SK-N-SH (cell line): Measurements from ENCODE around the gene IL15. TPM values are rescaled to one million over a fixed set of nuclear protein-coding genes. Genes with fewer than 3 reads are reported as not detected.
"Not testable (repeated sequence)": the region's sequence is repeated elsewhere in the genome, so short reads cannot be mapped to it uniquely, and the experiment has no call there.

Source experiments
- CTCF ChIA-PET: fragments of 300-600, 350-600 bp; formaldehyde crosslinking; extraction: SDS; loops from one replicate; lab custom pipeline; 2021; lab: Yijun Ruan, JAX
- POLR2A ChIA-PET: fragments of 350-600 bp; sonication (Branson Sonifier 250); formaldehyde crosslinking; extraction: SDS; loops from one replicate; lab custom pipeline; 2020; ENCODE audit warnings: antibody characterized with exemption, inconsistent platforms; lab: Yijun Ruan, JAX
- DNase-seq: peaks from one replicate; pipeline ENCODE4 v3.0.0; 2012
- H2AFZ ChIP-seq: fragments of 200-600 bp; sonication (generic); 2 replicates; pipeline ENCODE4 v1.8.1; 2016; ENCODE audit warnings: antibody characterized with exemption, mild to moderate bottlenecking, low read depth
- H3F3A ChIP-seq: fragments of 200-600 bp; sonication (generic); replicated peaks from 2 replicates; pipeline ENCODE3; 2016; ENCODE audit warnings: antibody characterized with exemption, mild to moderate bottlenecking; ENCODE audit not compliant: insufficient read depth
- H3K27ac ChIP-seq, 2 experiments: fragments of 200-500 bp in 1 of 2; fragments of 200-600 bp in 1 of 2; sonication (Bioruptor generic) in 1 of 2; sonication (generic), shearing (Covaris generic) in 1 of 2; 2 replicates each; pipeline versions ENCODE4 v1.5.1 to v1.6.1; 2014 to 2016; ENCODE audit warnings: low read depth in 2 of 2, inconsistent platforms in 1 of 2, low read length in 1 of 2, mild to moderate bottlenecking in 1 of 2, mixed read lengths in 1 of 2
- H3K27me3 ChIP-seq: fragments of 200-600 bp; sonication (generic), shearing (Covaris generic); 2 replicates; pipeline ENCODE4 v1.6.1; 2016; ENCODE audit warnings: mixed run types; ENCODE audit not compliant: insufficient read depth
- H3K36me3 ChIP-seq, 2 experiments: fragments of 200-500 bp in 1 of 2; fragments of 200-600 bp in 1 of 2; sonication (Bioruptor generic) in 1 of 2; sonication (generic) in 1 of 2; replicated peaks in 1 of 2; 2 replicates each; pipeline versions ENCODE3 to v1.5.1; 2014 to 2016; ENCODE audit warnings: low read length in 1 of 2, mild to moderate bottlenecking in 1 of 2; ENCODE audit not compliant: insufficient read depth in 2 of 2, control insufficient read depth in 1 of 2
- H3K4me1 ChIP-seq, 2 experiments: fragments of 200-500 bp in 1 of 2; fragments of 200-600 bp in 1 of 2; sonication (Bioruptor generic) in 1 of 2; sonication (generic), shearing (Covaris generic) in 1 of 2; 2 replicates each; pipeline versions ENCODE4 v1.5.1 to v1.6.1; 2014 to 2016; ENCODE audit warnings: low read depth in 1 of 2, low read length in 1 of 2, mixed run types in 1 of 2; ENCODE audit not compliant: insufficient read depth in 2 of 2, control insufficient read depth in 1 of 2
- H3K4me2 ChIP-seq: fragments of 200-600 bp; sonication (generic), shearing (Covaris generic); 2 replicates; pipeline ENCODE4 v1.6.1; 2017; ENCODE audit warnings: mixed run types
- H3K4me3 ChIP-seq, 2 experiments: fragments of 200-500 bp in 1 of 2; fragments of 200-600 bp in 1 of 2; sonication (Bioruptor generic) in 1 of 2; sonication (generic), shearing (Covaris generic) in 1 of 2; 2 replicates each; pipeline versions ENCODE4 v1.5.1 to v1.8.1; 2014 to 2016; ENCODE audit warnings: low read depth in 2 of 2, inconsistent platforms in 1 of 2, low read length in 1 of 2, mild to moderate bottlenecking in 1 of 2, mixed read lengths in 1 of 2, moderate library complexity in 1 of 2
- H3K79me2 ChIP-seq: fragments of 200-600 bp; sonication (generic); 2 replicates; pipeline ENCODE4 v1.8.1; 2017; ENCODE audit warnings: mild to moderate bottlenecking; ENCODE audit not compliant: insufficient read depth
- H3K9ac ChIP-seq: fragments of 200-600 bp; sonication (generic); 2 replicates; pipeline ENCODE4 v1.6.1; 2017; ENCODE audit warnings: mixed run types
- H3K9me2 ChIP-seq: fragments of 200-600 bp; sonication (generic); 2 replicates; pipeline ENCODE4 v1.6.1; 2017; ENCODE audit warnings: mixed run types
- H3K9me3 ChIP-seq: fragments of 200-600 bp; sonication (generic); 2 replicates; pipeline ENCODE4 v1.6.1; 2017; ENCODE audit warnings: mixed run types, mild to moderate bottlenecking, moderate library complexity
- H4K20me1 ChIP-seq: fragments of 200-600 bp; sonication (generic); 2 replicates; pipeline ENCODE4 v1.6.1; 2017; ENCODE audit warnings: mild to moderate bottlenecking, mixed run types; ENCODE audit not compliant: insufficient read depth
- CTCF ChIP-seq: fragments of 200-600 bp; sonication (generic); IDR thresholded peaks from 2 replicates; pipeline ENCODE4 v1.6.1; 2017; ENCODE audit warnings: antibody characterized with exemption, mild to moderate bottlenecking, moderate library complexity
- ELF1 ChIP-seq: IDR thresholded peaks from 2 replicates; pipeline ENCODE4 v1.4.0; 2012
- FOSL2 ChIP-seq: IDR thresholded peaks from 2 replicates; pipeline ENCODE4 v1.4.0; 2012; ENCODE audit warnings: low read depth, mild to moderate bottlenecking, moderate library complexity, borderline replicate concordance
- GATA2 ChIP-seq: sonication (generic); formaldehyde crosslinking; IDR thresholded peaks from 2 replicates; pipeline ENCODE4 v1.5.0; 2020; ENCODE audit warnings: mild to moderate bottlenecking, missing genetic modification reagents
- JUND ChIP-seq: IDR thresholded peaks from 2 replicates; pipeline ENCODE4 v1.4.0; 2012
- MAX ChIP-seq: IDR thresholded peaks from 2 replicates; pipeline ENCODE4 v1.4.0; 2012; ENCODE audit warnings: low read depth
- PBX3 ChIP-seq: IDR thresholded peaks from 2 replicates; pipeline ENCODE4; 2012
- POLR2AphosphoS5 ChIP-seq: IDR thresholded peaks from 2 replicates; pipeline ENCODE4 v1.6.1; 2012; ENCODE audit warnings: low read depth, low read length
- RCOR1 ChIP-seq: fragments of 150-350 bp; IDR thresholded peaks from 2 replicates; pipeline ENCODE4 v1.6.1; 2017; ENCODE audit warnings: antibody characterized with exemption, low read length
- RXRA ChIP-seq: IDR thresholded peaks from 2 replicates; pipeline ENCODE4 v1.4.0; 2012; ENCODE audit warnings: low read depth, mild to moderate bottlenecking, borderline replicate concordance
- SIN3A ChIP-seq: IDR thresholded peaks from 2 replicates; pipeline ENCODE4 v1.6.1; 2012; ENCODE audit warnings: low read depth, mild to moderate bottlenecking, low read length, moderate library complexity, borderline replicate concordance
- TCF12 ChIP-seq: IDR thresholded peaks from 2 replicates; pipeline ENCODE4 v1.4.0; 2012
- ZBTB33 ChIP-seq: IDR thresholded peaks from 2 replicates; pipeline ENCODE4 v1.4.0; 2012; ENCODE audit warnings: low read depth, borderline replicate concordance
- WGBS: methylation state at CpG from one replicate; pipeline ENCODE4 v1.1.6; 2017; ENCODE audit warnings: low lambda C conversion rate; 5-methylcytosine and 5-hydroxymethylcytosine counted together
- polyA plus RNA-seq, 3 experiments: library from polyadenylated mRNA; depleted of rRNA; stranded (reverse); fragments of >200 nt; gene quantifications; 2 replicates each; pipeline ENCODE4 v1.2.3, GENCODE V29; 2012

IL15 gene
- polyA plus RNA-seq, 1 of the 3 experiments (the other 2 are of a cell fraction), result 3.7 TPM

GRCh38 chr4:141587897-141588296, 48.5 kb upstream of the IL15 start:
- CTCF ChIA-PET, result no interaction called here
- H2AFZ ChIP-seq, result no peak overlapping the region

GRCh38 chr4:141595531-141595930, 40.9 kb upstream of the IL15 start:
- Histone ChIP-seq H3K9me3 (peaks cover 8% of the 10 kb centered on the region; the same call in 1 of the 2 replicates), H3K9ac (no peak overlapping the region), H3K27me3 (no peaks in the 10 kb centered on the region), H3K79me2 (no peaks in the 10 kb centered on the region), H4K20me1 (no peaks in the 10 kb centered on the region), H3K4me2 (no peak overlapping the region), H3K4me3 (no peak overlapping the region), H3F3A (no peaks in the 10 kb centered on the region), H3K36me3 (no peaks in the 10 kb centered on the region), H3K27ac (no peak overlapping the region), H2AFZ (no peak overlapping the region), H3K4me1 (peaks cover 0 to 6% of the 10 kb centered on the region in 2 experiments; a peak in 2 of 4 replicates), H3K9me2 (no peaks in the 10 kb centered on the region)
- CTCF ChIA-PET, result no interaction called here
- TF ChIP-seq POLR2AphosphoS5 (no peak), GATA2 (CRISPR knock-in tag) (no peak)
- no peak for DNase-seq
- POLR2A ChIA-PET, result no interaction called here

More at GRCh38 chr4:141587897-141588296, 48.5 kb upstream of the IL15 start:
- Histone ChIP-seq H3K9me2 (no peaks in the 10 kb centered on the region), H3K79me2 (no peaks in the 10 kb centered on the region), H3F3A (no peaks in the 10 kb centered on the region), H3K27me3 (no peaks in the 10 kb centered on the region), H3K27ac (no peak overlapping the region), H3K9me3 (peaks cover 13% of the 10 kb centered on the region), H3K36me3 (no peaks in the 10 kb centered on the region), H3K4me1 (no peaks in the 10 kb centered on the region), H3K4me3 (no peak overlapping the region), H3K9ac (no peak overlapping the region), H3K4me2 (no peak overlapping the region), H4K20me1 (no peaks in the 10 kb centered on the region)
- WGBS, result 100% methylated on average over 1 of the region's 1 CpG
- DNase-seq, result no peak
- POLR2A ChIA-PET, result no interaction called here
- TF ChIP-seq PBX3 (peak; percentile 28; the same call in 1 of the 2 replicates), RXRA (no peak), FOSL2 (peak; percentile 53; the same call in 1 of the 2 replicates), CTCF (no peak), JUND (peak; percentile 28; the same call in 1 of the 2 replicates)

GRCh38 chr4:141599853-141600252, 36.5 kb upstream of the IL15 start:
- DNase-seq, result no peak
- Histone ChIP-seq H3K9ac (no peak overlapping the region), H3K36me3 (no peaks in the 10 kb centered on the region), H3K9me3 (no peaks in the 10 kb centered on the region)
- no peak for TF ChIP-seq RCOR1
- TF ChIP-seq ELF1, result no peak
- no peak for TF ChIP-seq MAX
- TF ChIP-seq ZBTB33, result no peak
- TF ChIP-seq SIN3A, result no peak
- 0 out of 2 replicates have a peak, but pooled peaks have one; percentile 35 for TF ChIP-seq TCF12
- TF ChIP-seq, all 33 proteins: peak for 1
- no peak overlapping the region for H3K27ac ChIP-seq
- no peak overlapping the region for H3K4me2 ChIP-seq
- no peaks in the 10 kb centered on the region for H3K27me3 ChIP-seq
- H3F3A ChIP-seq, result no peaks in the 10 kb centered on the region
- H3K4me3 ChIP-seq, result no peak overlapping the region
- H3K79me2 ChIP-seq, result no peaks in the 10 kb centered on the region
- no peaks in the 10 kb centered on the region for H4K20me1 ChIP-seq
- no peak overlapping the region for H2AFZ ChIP-seq
- no peaks in the 10 kb centered on the region for H3K9me2 ChIP-seq
- ChIA-PET CTCF (no interaction called here), POLR2A (no interaction called here)
- H3K4me1 ChIP-seq, result peaks cover 0 to 6% of the 10 kb centered on the region in 2 experiments; a peak in 2 of 4 replicates
- WGBS, result 20% methylated on average over 3 of the region's 3 CpGs

GRCh38 chr4:141604683-141605082, 31.7 kb upstream of the IL15 start:
- H3K27ac ChIP-seq, H4K20me1 ChIP-seq, CTCF ChIA-PET, H3F3A ChIP-seq, H3K9ac ChIP-seq, POLR2A ChIA-PET, H3K36me3 ChIP-seq, H3K4me3 ChIP-seq, H3K79me2 ChIP-seq, H2AFZ ChIP-seq, H3K9me2 ChIP-seq, H3K27me3 ChIP-seq, H3K4me2 ChIP-seq, H3K4me1 ChIP-seq, H3K9me3 ChIP-seq, DNase-seq: not testable (repeated sequence)
- WGBS, result 87% methylated on average over 11 of the region's 11 CpGs
